ENCODE results near the gene SLC38A10. TPM values are rescaled to one million over a fixed set of nuclear protein-coding genes. Genes with fewer than 3 reads are reported as not detected.

Gene SLC38A10
- total and polyA plus RNA-seq, 2 of the 4 experiments (the other 2 are of a cell fraction) = 12.7 to 46.7 TPM

- no peak overlapping the region for H3K4ac ChIP-seq (ENCODE audit: low read depth, low read length)
- in situ Hi-C loops (cut with MboI; ENCODE audit: low sequenced_read_pairs) = no loop called here
- H3K18ac ChIP-seq (ENCODE audit: low read depth, low read length) = no peak overlapping the region
- no peaks in the 10 kb centered on the region for H3K79me1 ChIP-seq (ENCODE audit: low read depth in 1 of 2, low read length in 2 of 2)
- no peak overlapping the region for H2AK9ac ChIP-seq (replicated peaks; ENCODE audit: low read depth, low read length, poor library complexity)
- no peak overlapping the region for H2BK120ac ChIP-seq (ENCODE audit: low read depth, low read length)
- DNase-seq = no peak
- peaks cover 2% of the 10 kb centered on the region for H4K20me1 ChIP-seq (ENCODE audit: insufficient read depth, low read length)
- no peak overlapping the region for H4K91ac ChIP-seq (ENCODE audit: insufficient read depth, low read depth, low read length)
- H3K4me3 ChIP-seq (ENCODE audit: insufficient read depth, low read depth, low read length) = no peak overlapping the region
- no peak for ATAC-seq (ENCODE audit: low read depth)
- ChIA-PET POLR2A (ENCODE audit: unreplicated experiment) (no interaction called here), CTCF (no interaction called here)
- no peak overlapping the region for H3K9ac ChIP-seq (ENCODE audit: low read depth, low read length)
- peaks cover 8% of the 10 kb centered on the region for H3K36me3 ChIP-seq (ENCODE audit: control insufficient read depth, insufficient read depth, low read length)
- no peaks in the 10 kb centered on the region for H3K9me1 ChIP-seq (ENCODE audit: insufficient read depth, low read length)
- no peak overlapping the region for H2BK5ac ChIP-seq (ENCODE audit: low read depth, low read length, poor library complexity, severe bottlenecking)
- H2AK5ac ChIP-seq (ENCODE audit: low read depth, low read length) = no peak overlapping the region
- H3K14ac ChIP-seq (replicated peaks; ENCODE audit: low read depth, low read length) = no peak overlapping the region
- no peak overlapping the region for H3K4me2 ChIP-seq (ENCODE audit: low read depth, low read length)
- H3K27me3 ChIP-seq (ENCODE audit: control insufficient read depth, insufficient read depth, low read length) = no peaks in the 10 kb centered on the region
- TF ChIP-seq FOS (IDR thresholded peaks at IDR 0.05; ENCODE audit: low read depth, low read length) = no peak
- no peak for TF ChIP-seq ELK1 (IDR thresholded peaks at IDR 0.05; ENCODE audit: borderline replicate concordance, low read depth, low read length)
- no peak overlapping the region for H2BK20ac ChIP-seq (ENCODE audit: low read depth, low read length)
- H3K9me3 ChIP-seq (ENCODE audit: control insufficient read depth, insufficient read depth, low read length) = no peaks in the 10 kb centered on the region
- WGBS, 2 experiments (ENCODE audit: extremely low coverage in 2 of 2, insufficient read length in 1 of 2) = 91% methylated on average over 17 of the region's 18 CpGs; no CpG with 5 or more reads in 1 of the 2 experiments
- dilution Hi-C loops (cut with HindIII; ENCODE audit: low sequenced_read_pairs, unreplicated experiment) = no loop called here
- no peak overlapping the region for H4K8ac ChIP-seq (ENCODE audit: low read depth in 2 of 2, low read length in 2 of 2)
- intact Hi-C loops (cut with micrococcal nuclease) = no loop called here
- H3K4me1 ChIP-seq (ENCODE audit: control insufficient read depth, insufficient read depth, low read length) = no peaks in the 10 kb centered on the region
- no peak overlapping the region for H2BK15ac ChIP-seq (ENCODE audit: low read depth, low read length)
- H3K27ac ChIP-seq (ENCODE audit: insufficient read depth, low read length) = no peak overlapping the region
- H3K56ac ChIP-seq (ENCODE audit: extremely low read depth, insufficient read depth, low read length) = no peak overlapping the region
- no peak overlapping the region for H2AFZ ChIP-seq (replicated peaks; ENCODE audit: low read length, poor library complexity)
- H4K5ac ChIP-seq (ENCODE audit: low read depth, low read length) = no peak overlapping the region
- no TSS peak for BruUV-seq (replicated peaks)
- H3K23ac ChIP-seq (ENCODE audit: low read depth, low read length) = no peak overlapping the region
These were observed 95.7 kb downstream of the SLC38A10 start for GRCh38 chr17:81199482-81199830.

Data from IMR-90 (cell line).